AG04450 (cell line): Measurements from ENCODE around the gene NAB2. TPM values are rescaled to one million over a fixed set of nuclear protein-coding genes. Genes with fewer than 3 reads are reported as not detected.
"Not testable (repeated sequence)": the region's sequence is repeated elsewhere in the genome, so short reads cannot be mapped to it uniquely, and the experiment has no call there.

ENCODE experiments used
- CTCF ChIA-PET: fragments of 300-600, 350-600 bp; formaldehyde crosslinking; extraction: SDS; loops from one replicate; lab custom pipeline; 2022; ENCODE audit warnings: antibody characterized with exemption, inconsistent platforms; lab: Charles Lee
- POLR2A ChIA-PET: fragments of 350-600 bp; formaldehyde crosslinking; extraction: SDS; loops from one replicate; lab custom pipeline; 2021; ENCODE audit warnings: antibody characterized with exemption, inconsistent platforms; lab: Yijun Ruan, JAX
- DNase-seq: peaks from one replicate; pipeline ENCODE4 v3.0.0-alpha.2; 2011; ENCODE audit warnings: low read depth, low spot score
- H3K27ac ChIP-seq: one replicate; pipeline ENCODE4 v1.5.1; 2012; ENCODE audit warnings: low read depth, low read length, control low read depth
- H3K27me3 ChIP-seq: one replicate; pipeline ENCODE4 v1.6.0; 2012; ENCODE audit warnings: low read length; ENCODE audit not compliant: control insufficient read depth, insufficient read depth
- H3K4me3 ChIP-seq: 2 replicates; pipeline ENCODE4 v1.5.1; 2011; ENCODE audit warnings: mild to moderate bottlenecking, low read depth, low read length, control low read depth
- H3K9me3 ChIP-seq: 2 replicates; pipeline ENCODE4 v1.5.1; 2012; ENCODE audit warnings: low read length; ENCODE audit not compliant: control insufficient read depth, insufficient read depth
- CTCF ChIP-seq: IDR thresholded peaks from 2 replicates; pipeline ENCODE4 v1.5.1; 2011; ENCODE audit warnings: low read depth, low read length, control low read depth, inconsistent platforms
- polyA plus RNA-seq: library from polyadenylated mRNA; depleted of rRNA; stranded (reverse); fragments of >200 nt; gene quantifications from 2 replicates; pipeline ENCODE4 v1.2.3, GENCODE V29; 2011

NAB2 gene
- polyA plus RNA-seq, 1 experiment, result 46.4 TPM

GRCh38 chr12:57069523-57069922 lies 19.4 kb upstream of the NAB2 start:
- H3K27ac ChIP-seq, result no peak overlapping the region
- H3K4me3 ChIP-seq, result no peak overlapping the region
- peak; percentile 90 for TF ChIP-seq CTCF
- ChIA-PET POLR2A (interaction anchor here (0.7 to 1.6 kb wide), 8 partner anchors 10 to 104 kb away, joined by 3 to 18 read pairs (median 4); partner anchors contain the start of genes NAB2 and NEMP1), CTCF (interaction anchor here (0.5 to 3.0 kb wide), 30 partner anchors 9 to 343 kb away, joined by 3 to 47 read pairs (median 4); partner anchors contain the start of genes NAB2, NEMP1, STAT6 and TAC3)
- no peaks in the 10 kb centered on the region for H3K9me3 ChIP-seq
- H3K27me3 ChIP-seq, result no peaks in the 10 kb centered on the region
- peak; percentile 73 for DNase-seq

GRCh38 chr12:57072661-57073060 lies 16.3 kb upstream of the NAB2 start:
- Histone ChIP-seq H3K4me3 (no peak overlapping the region), H3K9me3 (no peaks in the 10 kb centered on the region), H3K27ac (no peak overlapping the region), H3K27me3 (no peaks in the 10 kb centered on the region)
- POLR2A ChIA-PET, result interaction anchor here (0.7 to 4.0 kb wide), 3 partner anchors 15 to 168 kb away, joined by 5 to 13 read pairs (median 5); partner anchors contain the start of gene NAB2
- CTCF ChIA-PET, result interaction anchor here (0.7 to 4.2 kb wide), 4 partner anchors 10 to 64 kb away, joined by 4 to 39 read pairs (median 10); partner anchors contain the start of gene STAT6
- DNase-seq, result no peak
- TF ChIP-seq CTCF, result no peak

- H3K27ac ChIP-seq, result peak overlapping the region; percentile 31
- H3K4me3 ChIP-seq, result not testable (repeated sequence)
Measured at GRCh38 chr12:57073566-57074450, 15.1 kb upstream of the NAB2 start.

GRCh38 chr12:57078519-57079404 lies 10.2 kb upstream of the NAB2 start, which contains the start of gene NEMP1:
Gene NEMP1 (minus strand): TSS chr12:57078791. CDS start chr12:57078745, 46 bp downstream.
- POLR2A ChIA-PET, result interaction anchor here (0.6 to 2.2 kb wide), 8 partner anchors 9 to 102 kb away, joined by 3 to 33 read pairs (median 4); partner anchors contain the start of genes NAB2 and STAT6
- peak within 1 kb of the TSS; percentile 82 for H3K4me3 ChIP-seq
- TF ChIP-seq CTCF, result no peak
- CTCF ChIA-PET, result interaction anchor here (0.8 to 1.9 kb wide), 10 partner anchors 9 to 163 kb away, joined by 3 to 14 read pairs (median 4); partner anchors contain the start of gene STAT6
- no peaks in the 10 kb centered on the region for H3K27me3 ChIP-seq
- no peaks in the 10 kb centered on the region; the same call in 1 of the 2 replicates for H3K9me3 ChIP-seq
- peak; percentile 100 for DNase-seq
- H3K27ac ChIP-seq, result peak within 1 kb of the TSS; percentile 65

More at GRCh38 chr12:57073566-57074450, 15.1 kb upstream of the NAB2 start:
- POLR2A ChIA-PET, result interaction anchor here (4.0 kb wide), 1 partner anchor 14 kb away, joined by 13 read pairs; the partner anchor contains the start of gene NAB2
- not testable (repeated sequence) for H3K27me3 ChIP-seq, DNase-seq, H3K9me3 ChIP-seq
- CTCF ChIA-PET, result interaction anchor here (0.7 to 4.2 kb wide), 8 partner anchors 11 to 170 kb away, joined by 4 to 39 read pairs (median 5); partner anchors contain the start of gene STAT6
